Fibroblast of lung (primary cell): ENCODE results near the gene TNFSF12.

Experiments used
- EZH2 ChIP-seq: IDR thresholded peaks from 2 replicates; pipeline ENCODE4 v1.5.1; 2012; ENCODE audit warnings: low read length, control low read depth, mild to moderate bottlenecking; ENCODE audit errors: missing control alignments
- TF ChIP-seq, protein P1 (sequence below), 2 donors: IDR thresholded peaks in 1 of 2; conservative IDR thresholded peaks in 1 of 2; 1 replicate in 1 of 2; 2 replicates in 1 of 2; pipeline ENCODE4 v1.5.1; 2011 to 2012; ENCODE audit warnings: low read length in 2 of 2, control low read depth in 1 of 2, inconsistent platforms in 1 of 2, low read depth in 1 of 2, mild to moderate bottlenecking in 1 of 2

DNA sequence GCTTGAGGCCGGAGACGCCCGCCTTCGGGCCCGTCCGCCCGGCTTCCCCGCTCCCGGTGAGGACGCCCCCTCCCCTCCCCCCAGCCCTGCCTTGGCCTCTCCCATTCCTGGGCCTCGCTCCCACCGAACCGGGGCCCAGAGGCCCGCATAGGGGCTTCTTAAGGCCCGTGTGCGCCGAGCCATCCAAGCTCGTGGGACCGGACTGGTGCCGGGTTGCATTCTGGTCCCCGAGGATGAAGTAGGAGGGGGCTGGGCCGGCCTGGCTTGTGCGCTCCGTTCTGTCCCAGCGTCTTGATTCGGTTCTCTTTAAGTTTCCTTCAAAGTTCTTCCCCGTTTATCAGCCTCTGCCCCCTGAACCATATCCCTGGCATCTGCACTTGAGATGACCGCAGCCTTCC, 13.3 kb downstream of the TNFSF12 start:
- TF ChIP-seq, protein P1, sequence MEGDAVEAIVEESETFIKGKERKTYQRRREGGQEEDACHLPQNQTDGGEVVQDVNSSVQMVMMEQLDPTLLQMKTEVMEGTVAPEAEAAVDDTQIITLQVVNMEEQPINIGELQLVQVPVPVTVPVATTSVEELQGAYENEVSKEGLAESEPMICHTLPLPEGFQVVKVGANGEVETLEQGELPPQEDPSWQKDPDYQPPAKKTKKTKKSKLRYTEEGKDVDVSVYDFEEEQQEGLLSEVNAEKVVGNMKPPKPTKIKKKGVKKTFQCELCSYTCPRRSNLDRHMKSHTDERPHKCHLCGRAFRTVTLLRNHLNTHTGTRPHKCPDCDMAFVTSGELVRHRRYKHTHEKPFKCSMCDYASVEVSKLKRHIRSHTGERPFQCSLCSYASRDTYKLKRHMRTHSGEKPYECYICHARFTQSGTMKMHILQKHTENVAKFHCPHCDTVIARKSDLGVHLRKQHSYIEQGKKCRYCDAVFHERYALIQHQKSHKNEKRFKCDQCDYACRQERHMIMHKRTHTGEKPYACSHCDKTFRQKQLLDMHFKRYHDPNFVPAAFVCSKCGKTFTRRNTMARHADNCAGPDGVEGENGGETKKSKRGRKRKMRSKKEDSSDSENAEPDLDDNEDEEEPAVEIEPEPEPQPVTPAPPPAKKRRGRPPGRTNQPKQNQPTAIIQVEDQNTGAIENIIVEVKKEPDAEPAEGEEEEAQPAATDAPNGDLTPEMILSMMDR (conservative IDR thresholded peaks at IDR 0.05 in 1 of 2, IDR thresholded peaks at IDR 0.05 in 1 of 2; ENCODE audit: low read depth in 1 of 2, low read length in 2 of 2): no peak
- TF ChIP-seq EZH2: no peak
